Activated naive CD8-positive, alpha-beta T cell (primary cell): ENCODE results near the gene PAK5.

Experiments
- H3K27ac Mint-ChIP-seq: one replicate; pipeline ENCODE4 v1.8.0; 2021; ENCODE audit warnings: mixed read lengths
- H3K27me3 Mint-ChIP-seq: one replicate; pipeline ENCODE4 v1.8.0; 2021; ENCODE audit warnings: mixed read lengths
- H3K36me3 Mint-ChIP-seq: one replicate; pipeline ENCODE4 v1.8.0; 2021; ENCODE audit warnings: mixed read lengths
- H3K4me1 Mint-ChIP-seq: one replicate; pipeline ENCODE4 v1.8.0; 2021; ENCODE audit warnings: low read depth, mixed read lengths
- H3K4me3 Mint-ChIP-seq: one replicate; pipeline ENCODE4 v1.8.0; 2021; ENCODE audit warnings: mild to moderate bottlenecking, mixed read lengths
- H3K9me3 Mint-ChIP-seq: one replicate; pipeline ENCODE4 v1.8.0; 2021; ENCODE audit warnings: low read depth, mixed read lengths

PAK5 gene

DNA sequence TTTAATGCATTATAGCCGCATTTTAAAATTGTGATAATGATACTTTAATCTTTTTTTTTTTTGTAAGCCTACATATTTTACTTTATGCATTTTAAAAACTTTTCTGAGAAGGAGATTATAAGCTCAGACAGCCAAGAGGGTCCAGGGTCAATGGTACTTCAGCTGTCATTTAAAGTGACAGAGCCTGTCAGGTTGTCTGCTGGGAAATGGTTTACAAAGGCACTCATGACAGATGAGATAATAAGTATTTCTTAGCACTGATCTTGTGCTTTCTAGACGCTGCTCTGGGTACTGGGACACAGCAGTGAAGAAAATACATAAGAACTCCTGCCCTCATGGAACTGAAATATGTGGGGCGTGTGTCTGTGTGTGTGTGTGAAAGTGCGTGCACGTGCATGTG is 304.9 kb downstream of the PAK5 start:
- Mint-ChIP-seq H3K4me1 (no peaks in the 10 kb centered on the region), H3K4me3 (no peak overlapping the region), H3K9me3 (no peaks in the 10 kb centered on the region), H3K27me3 (no peaks in the 10 kb centered on the region), H3K36me3 (no peaks in the 10 kb centered on the region), H3K27ac (no peak overlapping the region)

DNA sequence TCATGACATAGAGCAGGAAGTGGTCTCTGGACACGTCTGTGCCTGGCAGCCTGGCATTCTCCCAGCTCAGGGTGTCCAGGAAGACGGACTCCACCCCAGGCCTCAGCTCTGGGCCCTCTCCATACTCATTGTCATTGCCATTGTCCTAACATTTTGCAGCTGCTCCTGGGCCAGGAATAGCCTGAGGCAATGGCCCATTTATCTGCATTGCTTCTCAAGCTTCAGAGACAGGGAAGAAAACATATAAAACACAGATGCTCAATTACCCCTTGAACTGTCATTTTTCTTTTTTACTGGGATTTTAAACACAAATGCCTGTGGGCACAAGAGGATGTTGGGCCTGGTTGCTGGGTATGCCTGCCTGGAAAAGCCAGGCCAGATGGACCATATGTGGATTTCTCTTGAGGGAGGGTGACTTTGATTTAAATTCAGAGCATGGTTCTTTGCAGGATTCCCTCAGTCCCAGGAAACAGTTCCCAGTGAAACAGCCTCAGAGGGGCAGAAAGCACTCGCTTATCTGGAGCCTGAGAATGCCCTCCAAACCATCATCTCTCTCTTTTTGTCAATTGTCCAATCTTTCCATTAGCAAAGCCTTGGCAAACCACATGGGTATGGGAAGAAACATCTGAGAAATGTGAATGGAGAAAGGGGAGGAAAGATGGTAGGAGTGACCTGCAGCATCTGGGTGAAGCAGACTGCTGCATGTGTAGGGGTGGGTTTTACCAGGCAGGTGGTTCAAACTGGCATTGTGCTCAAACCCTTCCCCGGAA is 306.6 kb downstream of the PAK5 start:
- Mint-ChIP-seq H3K9me3 (no peaks in the 10 kb centered on the region), H3K27ac (no peak overlapping the region), H3K27me3 (no peaks in the 10 kb centered on the region)

DNA sequence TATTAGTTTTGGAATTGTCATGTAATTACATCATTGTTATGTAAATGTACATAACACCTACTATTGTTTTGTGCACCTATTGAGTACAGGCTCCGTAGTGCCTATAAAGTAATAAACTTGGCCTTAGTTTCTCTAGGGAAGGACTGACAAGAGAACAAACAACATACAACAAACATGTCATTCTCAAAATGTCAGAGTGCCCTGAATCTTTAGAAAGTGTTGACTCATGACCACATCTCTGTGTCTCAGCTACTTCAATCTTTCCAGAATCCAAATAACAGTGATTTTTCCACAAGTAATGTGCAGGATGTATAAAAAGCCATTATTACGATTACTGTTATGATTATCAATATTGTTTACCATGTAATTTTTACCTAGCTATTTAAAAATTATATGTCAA is 307.3 kb downstream of the PAK5 start:
- Mint-ChIP-seq H3K4me1 (no peaks in the 10 kb centered on the region), H3K9me3 (no peaks in the 10 kb centered on the region), H3K27me3 (no peaks in the 10 kb centered on the region), H3K27ac (no peak overlapping the region), H3K4me3 (no peak overlapping the region), H3K36me3 (no peaks in the 10 kb centered on the region)

More for the DNA sequence above, 306.6 kb downstream of the PAK5 start:
- Mint-ChIP-seq H3K4me1 (no peaks in the 10 kb centered on the region), H3K36me3 (no peaks in the 10 kb centered on the region), H3K4me3 (no peak overlapping the region)

DNA sequence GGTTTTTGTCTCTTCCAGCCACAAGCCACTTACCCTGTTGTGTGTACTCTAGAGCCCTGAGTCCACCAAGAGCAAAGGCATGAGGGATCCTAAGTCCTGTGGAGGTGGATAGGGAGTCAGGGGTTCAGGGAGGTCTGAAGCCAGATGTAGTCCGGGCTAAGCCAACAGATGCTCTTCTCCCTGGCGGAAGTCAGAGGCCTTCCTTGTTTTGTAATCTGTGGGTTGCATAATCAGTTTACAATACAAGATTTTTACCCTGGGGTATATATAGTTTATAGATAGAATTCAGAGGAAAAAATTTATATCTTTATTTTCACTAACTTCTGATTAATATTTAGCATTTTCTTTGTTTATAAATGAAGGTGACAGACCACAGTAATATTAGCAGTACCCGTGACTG is 315.2 kb downstream of the PAK5 start:
- Mint-ChIP-seq H3K9me3 (no peaks in the 10 kb centered on the region), H3K4me3 (no peak overlapping the region), H3K27ac (no peak overlapping the region), H3K4me1 (no peaks in the 10 kb centered on the region), H3K36me3 (no peaks in the 10 kb centered on the region), H3K27me3 (peaks cover 8% of the 10 kb centered on the region)

DNA sequence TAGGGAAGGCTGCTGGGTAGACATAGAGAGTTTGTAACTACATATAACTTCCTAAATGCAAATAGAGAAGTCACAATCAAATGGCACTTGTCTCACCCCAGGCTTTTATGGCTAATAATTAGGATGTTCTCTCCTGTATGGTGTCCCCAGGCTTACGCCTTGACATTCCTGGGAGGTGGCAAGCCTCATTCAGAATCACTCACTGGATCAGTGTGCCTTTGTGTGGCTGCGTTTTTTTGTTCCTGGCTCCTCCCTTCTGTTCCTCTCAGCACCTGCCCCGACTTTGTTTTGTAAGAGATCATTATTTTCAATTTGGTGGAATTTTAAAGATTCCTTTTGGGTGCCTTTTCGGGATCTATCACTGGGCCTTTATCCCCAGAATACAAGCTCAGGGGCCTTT is 318.8 kb downstream of the PAK5 start:
- Mint-ChIP-seq H3K9me3 (no peaks in the 10 kb centered on the region), H3K27ac (no peak overlapping the region), H3K27me3 (peaks cover 21% of the 10 kb centered on the region), H3K4me1 (no peaks in the 10 kb centered on the region), H3K36me3 (no peaks in the 10 kb centered on the region), H3K4me3 (no peak overlapping the region)

DNA sequence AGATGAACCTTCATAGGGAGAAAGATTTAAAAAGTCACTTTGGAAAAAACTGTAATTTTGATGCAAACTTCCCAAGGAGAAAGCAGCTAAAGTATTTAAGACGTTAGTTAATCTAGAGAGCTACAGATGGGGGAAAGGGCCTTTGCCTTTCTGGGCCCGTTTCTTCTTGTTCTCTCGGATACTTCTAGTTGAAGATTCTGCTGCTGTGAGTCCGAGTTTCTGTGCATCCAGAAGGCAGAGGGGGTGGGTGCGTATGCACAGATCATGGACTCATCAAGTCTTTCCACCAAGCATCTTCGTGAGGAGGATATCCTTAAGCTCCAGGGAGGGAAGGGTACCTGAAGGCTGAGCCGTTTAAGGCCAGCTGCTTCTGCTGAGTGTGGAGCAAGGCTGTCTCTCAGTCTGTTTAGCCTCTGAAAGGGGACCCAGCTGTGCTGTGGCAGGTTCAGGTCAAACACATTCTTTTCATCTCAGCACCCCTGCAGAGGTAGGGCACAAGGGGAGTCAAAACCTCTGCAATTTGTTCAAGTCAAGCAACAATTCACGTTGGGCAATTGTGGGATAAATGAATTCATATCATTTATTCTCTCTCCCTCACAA is 320.2 kb downstream of the PAK5 start:
- no peaks in the 10 kb centered on the region for H3K9me3 Mint-ChIP-seq
- H3K4me1 Mint-ChIP-seq, result no peaks in the 10 kb centered on the region
- H3K27me3 Mint-ChIP-seq, result peaks cover 27% of the 10 kb centered on the region
- no peak overlapping the region for H3K4me3 Mint-ChIP-seq
- H3K36me3 Mint-ChIP-seq, result no peaks in the 10 kb centered on the region
- no peak overlapping the region for H3K27ac Mint-ChIP-seq

DNA sequence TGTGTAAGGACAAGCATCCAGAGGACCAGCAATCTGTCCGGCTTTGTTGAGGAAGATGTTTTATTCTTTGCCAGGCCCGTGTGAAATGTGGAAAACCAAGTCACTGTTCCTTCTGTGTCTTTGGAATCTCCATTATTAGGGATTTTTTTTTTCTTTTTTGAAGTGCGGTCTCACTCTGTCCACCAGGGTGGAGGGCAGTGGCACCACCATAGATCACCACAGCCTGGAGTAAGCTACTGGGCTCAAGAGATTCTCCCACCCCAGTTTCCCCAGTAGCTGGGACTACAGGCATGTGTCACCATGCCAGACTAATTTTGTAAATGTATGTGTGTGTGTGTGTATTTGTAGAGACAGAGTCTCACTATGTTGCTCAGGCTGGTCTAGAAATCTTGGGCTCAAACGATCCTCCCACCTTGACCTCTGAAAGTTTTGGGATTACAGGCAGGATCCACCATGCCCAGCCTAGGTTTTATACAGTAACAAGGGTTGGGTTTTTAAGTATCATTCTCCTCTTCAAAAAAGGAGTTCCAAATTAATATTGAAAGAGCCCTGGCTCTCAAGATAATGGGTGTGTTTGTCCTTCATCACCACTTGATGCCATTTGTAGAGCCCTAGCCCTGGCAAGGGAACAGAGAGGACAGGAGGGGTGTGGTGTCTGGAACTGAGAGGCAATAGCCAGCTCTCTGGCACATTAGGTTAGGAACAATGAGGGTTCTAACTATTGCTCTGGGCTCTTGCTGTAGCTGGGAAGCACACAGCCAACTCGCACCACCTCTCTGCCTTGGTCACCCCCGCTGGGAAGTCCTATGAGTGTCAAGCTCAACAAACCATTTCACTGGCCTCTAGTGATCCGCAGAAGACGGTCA is 321.3 kb downstream of the PAK5 start:
- no peak overlapping the region for H3K27ac Mint-ChIP-seq
- H3K36me3 Mint-ChIP-seq, result no peaks in the 10 kb centered on the region
- no peak overlapping the region for H3K4me3 Mint-ChIP-seq
- H3K9me3 Mint-ChIP-seq, result no peaks in the 10 kb centered on the region
- H3K27me3 Mint-ChIP-seq, result peaks cover 29% of the 10 kb centered on the region
- H3K4me1 Mint-ChIP-seq, result no peaks in the 10 kb centered on the region

DNA sequence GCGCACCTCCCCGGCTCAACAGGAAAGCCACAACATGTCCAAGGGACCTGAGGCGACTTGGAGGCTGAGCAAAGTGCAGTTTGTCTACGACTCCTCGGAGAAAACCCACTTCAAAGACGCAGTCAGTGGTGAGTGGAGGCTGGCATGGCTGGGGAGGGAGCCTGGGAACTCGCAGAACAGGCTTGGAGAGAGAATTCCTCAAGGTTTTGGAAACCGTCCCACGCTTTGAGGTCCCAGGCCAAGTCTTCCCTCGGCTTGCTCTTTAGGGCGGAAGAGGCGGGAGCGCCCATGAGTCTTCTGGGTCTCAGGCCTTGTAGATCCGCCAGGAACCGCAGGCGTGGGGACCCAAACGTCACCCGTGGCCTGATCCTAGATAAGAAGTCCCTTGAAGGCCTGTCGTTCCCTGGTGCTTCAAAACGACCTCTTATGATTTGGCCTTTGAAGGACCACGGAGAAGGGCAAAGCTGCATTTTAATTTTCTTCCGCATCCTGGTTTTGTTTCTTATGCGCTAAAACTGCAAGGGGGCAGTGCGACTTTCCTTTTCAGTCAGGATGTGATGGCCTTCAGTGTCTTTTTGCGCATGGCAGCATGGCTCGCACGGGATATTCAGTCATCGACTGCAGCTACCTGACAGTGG is 322.5 kb downstream of the PAK5 start:
- Mint-ChIP-seq H3K9me3 (no peaks in the 10 kb centered on the region), H3K27me3 (peaks cover 32% of the 10 kb centered on the region), H3K4me1 (no peaks in the 10 kb centered on the region), H3K4me3 (no peak overlapping the region), H3K27ac (no peak overlapping the region), H3K36me3 (no peaks in the 10 kb centered on the region)

DNA sequence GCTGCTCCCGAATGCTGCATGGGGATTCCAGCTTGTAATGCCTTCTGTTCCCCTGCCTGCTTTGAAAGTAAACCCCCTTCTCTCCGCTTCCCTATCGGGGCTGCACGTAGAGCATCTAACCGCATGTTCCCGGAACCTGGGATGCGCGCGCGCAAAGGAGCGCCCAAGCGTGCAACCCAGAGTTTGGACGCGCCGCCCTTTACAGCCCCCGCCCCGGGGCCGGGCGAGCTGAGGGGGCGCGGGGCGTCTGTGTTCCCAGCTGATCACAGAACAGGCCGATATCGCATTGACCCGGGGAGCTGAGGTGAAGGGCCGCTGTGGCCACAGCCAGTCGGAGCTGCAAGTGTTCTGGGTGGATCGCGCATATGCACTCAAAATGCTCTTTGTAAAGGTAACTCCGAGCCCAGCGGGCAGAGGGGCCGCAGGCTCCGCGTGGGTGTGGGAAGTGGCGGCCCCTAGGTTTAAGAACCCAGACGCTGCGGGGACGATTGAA is 323.1 kb downstream of the PAK5 start:
- peaks cover 32% of the 10 kb centered on the region for H3K27me3 Mint-ChIP-seq
- no peaks in the 10 kb centered on the region for H3K9me3 Mint-ChIP-seq
- H3K4me1 Mint-ChIP-seq, result no peaks in the 10 kb centered on the region
- H3K36me3 Mint-ChIP-seq, result no peaks in the 10 kb centered on the region
- no peak overlapping the region for H3K27ac Mint-ChIP-seq
- no peak overlapping the region for H3K4me3 Mint-ChIP-seq

DNA sequence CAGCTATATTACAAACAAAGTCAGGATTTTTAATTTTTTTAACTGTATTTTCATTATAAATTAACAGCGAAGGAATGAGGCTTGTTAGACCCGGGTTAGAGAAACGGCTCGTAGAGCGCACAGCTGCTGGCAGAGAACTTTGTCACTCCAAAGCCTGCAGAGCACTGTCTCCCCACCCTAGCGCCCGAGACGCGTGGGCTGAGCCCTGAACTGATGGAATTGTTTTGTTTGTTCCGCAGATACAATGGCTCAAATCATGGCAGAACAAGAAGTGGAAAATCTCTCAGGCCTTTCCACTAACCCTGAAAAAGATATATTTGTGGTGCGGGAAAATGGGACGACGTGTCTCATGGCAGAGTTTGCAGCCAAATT is 323.7 kb downstream of the PAK5 start:
- H3K27ac Mint-ChIP-seq, result no peak overlapping the region
- H3K4me1 Mint-ChIP-seq, result no peaks in the 10 kb centered on the region
- H3K27me3 Mint-ChIP-seq, result peaks cover 32% of the 10 kb centered on the region
- H3K4me3 Mint-ChIP-seq, result no peak overlapping the region
- H3K9me3 Mint-ChIP-seq, result no peaks in the 10 kb centered on the region
- no peaks in the 10 kb centered on the region for H3K36me3 Mint-ChIP-seq

DNA sequence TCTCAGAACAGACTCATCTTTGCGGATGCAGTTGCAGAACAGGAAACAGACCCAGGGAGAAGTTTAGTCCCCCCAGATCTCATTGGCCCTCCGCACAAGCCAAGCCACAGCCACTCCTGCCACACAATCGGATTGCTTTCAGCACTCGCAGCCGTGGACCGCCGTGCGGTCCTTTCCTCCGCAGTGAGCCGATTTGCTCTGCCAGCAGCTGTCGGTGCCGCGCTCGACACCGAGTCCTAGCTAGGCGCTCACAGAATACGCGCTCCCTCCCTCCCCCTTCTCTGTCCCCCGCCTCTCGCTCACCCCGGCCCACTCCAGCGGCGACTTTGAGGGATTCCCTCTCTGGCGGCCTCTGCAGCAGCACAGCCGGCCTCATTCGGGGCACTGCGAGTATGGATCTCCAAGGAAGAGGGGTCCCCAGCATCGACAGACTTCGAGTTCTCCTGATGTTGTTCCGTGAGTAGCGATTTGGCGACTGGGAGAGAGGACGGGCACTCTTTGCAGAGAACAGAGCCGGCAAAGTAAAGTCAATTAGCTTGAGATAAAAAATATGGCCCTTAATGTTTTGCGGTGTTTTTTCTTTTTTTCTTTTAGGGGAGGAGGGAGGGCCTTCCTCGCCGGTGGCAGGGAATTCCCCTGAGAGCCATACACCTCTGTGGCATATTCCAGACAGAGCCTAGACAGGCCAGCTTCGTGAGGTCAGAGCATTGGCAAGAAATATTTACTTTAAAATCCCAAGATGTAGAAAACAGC is 324.2 kb downstream of the PAK5 start, which contains the start of gene LAMP5:
LAMP5 (plus strand) TSS at position 130 of the 753 bp plus-strand sequence; CDS start at position 393, 263 bp downstream.
- Mint-ChIP-seq H3K27ac (no peak within 1 kb of the TSS), H3K36me3 (no peaks in the 10 kb centered on the region), H3K27me3 (peaks cover 28% of the 10 kb centered on the region), H3K9me3 (no peaks in the 10 kb centered on the region), H3K4me1 (no peaks in the 10 kb centered on the region), H3K4me3 (no peak within 1 kb of the TSS)

DNA sequence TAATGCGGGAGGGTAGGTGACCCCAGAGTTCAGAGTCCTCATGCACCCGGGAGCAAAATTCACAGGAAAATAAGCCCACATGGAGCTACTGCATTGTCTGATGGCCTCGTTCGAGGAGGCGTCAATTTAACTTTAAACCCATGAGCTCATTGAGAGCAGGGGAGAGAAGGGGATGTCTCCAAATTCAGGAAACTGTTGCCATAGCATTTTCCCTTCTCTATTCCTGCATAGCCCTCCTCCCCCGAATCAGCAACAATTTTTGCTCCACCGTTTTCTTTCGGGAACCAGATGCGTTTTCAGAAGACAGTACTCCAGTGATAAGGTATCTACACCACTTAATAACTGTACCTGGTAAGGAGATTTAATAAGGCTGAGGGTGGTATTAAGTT is 324.8 kb downstream of the PAK5 start:
- H3K27me3 Mint-ChIP-seq, result peaks cover 31% of the 10 kb centered on the region
- H3K4me3 Mint-ChIP-seq, result no peak overlapping the region
- no peaks in the 10 kb centered on the region for H3K9me3 Mint-ChIP-seq
- H3K36me3 Mint-ChIP-seq, result no peaks in the 10 kb centered on the region
- no peak overlapping the region for H3K27ac Mint-ChIP-seq
- H3K4me1 Mint-ChIP-seq, result no peaks in the 10 kb centered on the region

DNA sequence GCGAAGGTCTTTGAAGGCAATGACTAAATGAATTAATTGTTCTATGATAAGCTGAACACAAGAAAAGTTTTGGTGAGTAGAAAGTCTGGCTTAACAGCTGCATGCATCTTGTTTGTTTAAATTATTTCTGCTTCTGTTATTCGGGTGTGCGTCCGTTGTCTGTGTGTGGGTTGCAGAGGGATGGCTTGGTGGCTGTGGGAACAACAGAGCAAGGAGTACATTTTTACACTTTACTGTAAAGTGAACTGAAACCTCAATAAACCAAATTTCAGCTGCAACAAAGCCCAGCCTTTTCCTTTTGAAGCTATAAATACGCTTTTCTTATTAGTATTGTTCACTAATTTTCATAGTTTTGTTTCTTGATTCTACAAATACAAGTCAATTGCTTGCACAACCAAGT is 328.0 kb downstream of the PAK5 start:
- Mint-ChIP-seq H3K27me3 (peaks cover 26% of the 10 kb centered on the region), H3K4me1 (no peaks in the 10 kb centered on the region), H3K4me3 (no peak overlapping the region)

DNA sequence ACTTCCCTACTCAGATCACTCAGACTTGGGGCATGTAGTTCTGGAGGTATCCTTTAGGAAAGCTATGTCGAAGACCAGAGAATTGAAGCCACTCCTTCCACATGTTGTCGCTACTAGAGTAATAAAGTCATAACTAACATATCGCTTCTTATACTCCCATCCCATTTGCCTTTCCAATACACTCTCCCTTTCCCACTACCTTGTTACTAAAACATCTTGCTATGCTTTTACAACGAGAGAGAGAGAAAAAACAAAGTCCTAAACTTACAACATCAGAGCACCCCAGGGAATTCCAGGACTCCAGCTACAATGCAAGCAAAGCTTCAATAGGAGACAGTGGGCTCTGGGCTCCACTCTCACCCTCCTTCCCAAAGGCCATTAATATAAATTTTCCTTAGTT is 329.6 kb downstream of the PAK5 start:
- Mint-ChIP-seq H3K4me3 (no peak overlapping the region), H3K27ac (no peak overlapping the region), H3K36me3 (no peaks in the 10 kb centered on the region), H3K9me3 (no peaks in the 10 kb centered on the region), H3K4me1 (no peaks in the 10 kb centered on the region), H3K27me3 (peaks cover 21% of the 10 kb centered on the region)

More for the DNA sequence above, 328.0 kb downstream of the PAK5 start:
- Mint-ChIP-seq H3K27ac (no peak overlapping the region), H3K9me3 (no peaks in the 10 kb centered on the region), H3K36me3 (no peaks in the 10 kb centered on the region)
